A549 (cell line): Measurements from ENCODE around the gene ZNF23.

Experiments
- CTCF ChIP-seq: fragments of >200 bp; sonication (Bioruptor Twin); formaldehyde crosslinking; IDR thresholded peaks from 3 replicates; pipeline ENCODE4 v1.5.1; 2016
- E2F6 ChIP-seq: IDR thresholded peaks from 2 replicates; pipeline ENCODE4 v1.6.1; 2012; ENCODE audit warnings: low read depth, borderline replicate concordance
- MYC ChIP-seq: IDR thresholded peaks from 2 replicates; pipeline ENCODE4 v1.6.1; 2012; ENCODE audit warnings: mild to moderate bottlenecking, inconsistent platforms, low read length, improper control_type of control experiment, borderline replicate concordance

- TF ChIP-seq E2F6 = no peak
- no peak for TF ChIP-seq MYC
- no peak for TF ChIP-seq CTCF
These were observed 36.0 kb upstream of the ZNF23 start for GRCh38 chr16:71498031-71498430.
